ENCODE measurements around the gene FRMD4A. TPM values are rescaled to one million over a fixed set of nuclear protein-coding genes. Genes with fewer than 3 reads are reported as not detected.

The FRMD4A gene
- total and polyA plus RNA-seq, 2 of the 4 experiments (the other 2 are of a cell fraction): 30.3 to 68.8 TPM

GRCh38 chr10:13806419-13806818 is 524.3 kb downstream of the FRMD4A start:
- Histone ChIP-seq H3K27ac (ENCODE audit: insufficient read depth, low read length) (no peak overlapping the region), H3K56ac (ENCODE audit: extremely low read depth, insufficient read depth, low read length) (no peak overlapping the region), H3K4me3 (ENCODE audit: insufficient read depth, low read depth, low read length) (no peak overlapping the region), H3K23ac (ENCODE audit: low read depth, low read length) (no peak overlapping the region), H4K5ac (ENCODE audit: low read depth, low read length) (no peak overlapping the region), H3K27me3 (ENCODE audit: control insufficient read depth, insufficient read depth, low read length) (no peaks in the 10 kb centered on the region), H3K4me1 (ENCODE audit: control insufficient read depth, insufficient read depth, low read length) (peaks cover 12% of the 10 kb centered on the region), H3K18ac (ENCODE audit: low read depth, low read length) (no peak overlapping the region), H2AK5ac (ENCODE audit: low read depth, low read length) (no peak overlapping the region), H3K9me3 (ENCODE audit: control insufficient read depth, insufficient read depth, low read length) (no peaks in the 10 kb centered on the region), H3K14ac (replicated peaks; ENCODE audit: low read depth, low read length) (no peak overlapping the region), H3K4me2 (ENCODE audit: low read depth, low read length) (no peak overlapping the region), H3K79me1 (ENCODE audit: low read depth in 1 of 2, low read length in 2 of 2) (peaks cover 8 to 45% of the 10 kb centered on the region in 2 experiments), H2AFZ (replicated peaks; ENCODE audit: low read length, poor library complexity) (no peak overlapping the region), H3K9me1 (ENCODE audit: insufficient read depth, low read length) (peaks cover 8% of the 10 kb centered on the region; the same call in 1 of the 2 replicates), H3K4ac (ENCODE audit: low read depth, low read length) (no peak overlapping the region), H2BK20ac (ENCODE audit: low read depth, low read length) (no peak overlapping the region), H4K20me1 (ENCODE audit: insufficient read depth, low read length) (peaks cover 1% of the 10 kb centered on the region; the same call in 1 of the 2 replicates), H2AK9ac (replicated peaks; ENCODE audit: low read depth, low read length, poor library complexity) (no peak overlapping the region), H2BK5ac (ENCODE audit: low read depth, low read length, poor library complexity, severe bottlenecking) (no peak overlapping the region), H4K91ac (ENCODE audit: insufficient read depth, low read depth, low read length) (no peak overlapping the region), H4K8ac (ENCODE audit: low read depth in 2 of 2, low read length in 2 of 2) (no peak overlapping the region), H2BK15ac (ENCODE audit: low read depth, low read length) (no peak overlapping the region), H3K9ac (ENCODE audit: low read depth, low read length) (no peak overlapping the region), H2BK120ac (ENCODE audit: low read depth, low read length) (no peak overlapping the region), H3K36me3 (ENCODE audit: control insufficient read depth, insufficient read depth, low read length) (no peaks in the 10 kb centered on the region; the same call in 1 of the 2 replicates)
- POLR2A ChIA-PET (ENCODE audit: unreplicated experiment): no interaction called here
- TF ChIP-seq SMC3 (IDR thresholded peaks at IDR 0.05; ENCODE audit: low read depth, low read length) (no peak), NFE2L2 (IDR thresholded peaks at IDR 0.05; ENCODE audit: low read depth, low read length) (no peak), CEBPB (IDR thresholded peaks at IDR 0.05; ENCODE audit: low read depth, low read length) (no peak), MAFK (IDR thresholded peaks at IDR 0.05; ENCODE audit: low read depth, low read length) (no peak), RCOR1 (IDR thresholded peaks at IDR 0.05; ENCODE audit: insufficient replicate concordance, low read length) (no peak)
- TF ChIP-seq, protein P1, sequence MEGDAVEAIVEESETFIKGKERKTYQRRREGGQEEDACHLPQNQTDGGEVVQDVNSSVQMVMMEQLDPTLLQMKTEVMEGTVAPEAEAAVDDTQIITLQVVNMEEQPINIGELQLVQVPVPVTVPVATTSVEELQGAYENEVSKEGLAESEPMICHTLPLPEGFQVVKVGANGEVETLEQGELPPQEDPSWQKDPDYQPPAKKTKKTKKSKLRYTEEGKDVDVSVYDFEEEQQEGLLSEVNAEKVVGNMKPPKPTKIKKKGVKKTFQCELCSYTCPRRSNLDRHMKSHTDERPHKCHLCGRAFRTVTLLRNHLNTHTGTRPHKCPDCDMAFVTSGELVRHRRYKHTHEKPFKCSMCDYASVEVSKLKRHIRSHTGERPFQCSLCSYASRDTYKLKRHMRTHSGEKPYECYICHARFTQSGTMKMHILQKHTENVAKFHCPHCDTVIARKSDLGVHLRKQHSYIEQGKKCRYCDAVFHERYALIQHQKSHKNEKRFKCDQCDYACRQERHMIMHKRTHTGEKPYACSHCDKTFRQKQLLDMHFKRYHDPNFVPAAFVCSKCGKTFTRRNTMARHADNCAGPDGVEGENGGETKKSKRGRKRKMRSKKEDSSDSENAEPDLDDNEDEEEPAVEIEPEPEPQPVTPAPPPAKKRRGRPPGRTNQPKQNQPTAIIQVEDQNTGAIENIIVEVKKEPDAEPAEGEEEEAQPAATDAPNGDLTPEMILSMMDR (conservative IDR thresholded peaks at IDR 0.05; ENCODE audit: low read depth, low read length): no peak
- TF ChIP-seq, protein P2, sequence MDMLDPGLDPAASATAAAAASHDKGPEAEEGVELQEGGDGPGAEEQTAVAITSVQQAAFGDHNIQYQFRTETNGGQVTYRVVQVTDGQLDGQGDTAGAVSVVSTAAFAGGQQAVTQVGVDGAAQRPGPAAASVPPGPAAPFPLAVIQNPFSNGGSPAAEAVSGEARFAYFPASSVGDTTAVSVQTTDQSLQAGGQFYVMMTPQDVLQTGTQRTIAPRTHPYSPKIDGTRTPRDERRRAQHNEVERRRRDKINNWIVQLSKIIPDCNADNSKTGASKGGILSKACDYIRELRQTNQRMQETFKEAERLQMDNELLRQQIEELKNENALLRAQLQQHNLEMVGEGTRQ (IDR thresholded peaks at IDR 0.05; ENCODE audit: low read depth, low read length): no peak
- TF ChIP-seq, protein P3, sequence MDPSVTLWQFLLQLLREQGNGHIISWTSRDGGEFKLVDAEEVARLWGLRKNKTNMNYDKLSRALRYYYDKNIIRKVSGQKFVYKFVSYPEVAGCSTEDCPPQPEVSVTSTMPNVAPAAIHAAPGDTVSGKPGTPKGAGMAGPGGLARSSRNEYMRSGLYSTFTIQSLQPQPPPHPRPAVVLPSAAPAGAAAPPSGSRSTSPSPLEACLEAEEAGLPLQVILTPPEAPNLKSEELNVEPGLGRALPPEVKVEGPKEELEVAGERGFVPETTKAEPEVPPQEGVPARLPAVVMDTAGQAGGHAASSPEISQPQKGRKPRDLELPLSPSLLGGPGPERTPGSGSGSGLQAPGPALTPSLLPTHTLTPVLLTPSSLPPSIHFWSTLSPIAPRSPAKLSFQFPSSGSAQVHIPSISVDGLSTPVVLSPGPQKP (IDR thresholded peaks at IDR 0.05; ENCODE audit: borderline replicate concordance, low read depth, low read length): no peak
- dilution Hi-C loops (cut with HindIII; ENCODE audit: low sequenced_read_pairs, unreplicated experiment): no loop called here
- CTCF ChIA-PET: no interaction called here
- in situ Hi-C loops (cut with MboI; ENCODE audit: low sequenced_read_pairs): no loop called here
- 100% methylated on average over 2 of the region's 3 CpGs; no CpG with 5 or more reads in 1 of the 2 experiments for WGBS, 2 experiments (ENCODE audit: extremely low coverage in 2 of 2, insufficient read length in 1 of 2)
- BruUV-seq (replicated peaks): no TSS peak
- intact Hi-C loops (cut with micrococcal nuclease): no loop called here
- ATAC-seq (ENCODE audit: low read depth) (no peak), DNase-seq (no peak)

Measured in IMR-90 (cell line).